Loucy (cell line): Measurements from ENCODE around the gene ZW10.

Experiments
- EZH2phosphoT487 ChIP-seq: fragments of 200-600 bp; IDR thresholded peaks from 2 replicates; pipeline ENCODE4 v1.6.1; 2018; ENCODE audit warnings: antibody characterized with exemption, mild to moderate bottlenecking, moderate library complexity, borderline replicate concordance
- TF ChIP-seq, protein P1 (sequence below): fragments of 200-600 bp; sonication (generic); conservative IDR thresholded peaks from 2 replicates; pipeline ENCODE4 v1.5.1; 2014; ENCODE audit warnings: mild to moderate bottlenecking, antibody characterized with exemption, low read length

DNA sequence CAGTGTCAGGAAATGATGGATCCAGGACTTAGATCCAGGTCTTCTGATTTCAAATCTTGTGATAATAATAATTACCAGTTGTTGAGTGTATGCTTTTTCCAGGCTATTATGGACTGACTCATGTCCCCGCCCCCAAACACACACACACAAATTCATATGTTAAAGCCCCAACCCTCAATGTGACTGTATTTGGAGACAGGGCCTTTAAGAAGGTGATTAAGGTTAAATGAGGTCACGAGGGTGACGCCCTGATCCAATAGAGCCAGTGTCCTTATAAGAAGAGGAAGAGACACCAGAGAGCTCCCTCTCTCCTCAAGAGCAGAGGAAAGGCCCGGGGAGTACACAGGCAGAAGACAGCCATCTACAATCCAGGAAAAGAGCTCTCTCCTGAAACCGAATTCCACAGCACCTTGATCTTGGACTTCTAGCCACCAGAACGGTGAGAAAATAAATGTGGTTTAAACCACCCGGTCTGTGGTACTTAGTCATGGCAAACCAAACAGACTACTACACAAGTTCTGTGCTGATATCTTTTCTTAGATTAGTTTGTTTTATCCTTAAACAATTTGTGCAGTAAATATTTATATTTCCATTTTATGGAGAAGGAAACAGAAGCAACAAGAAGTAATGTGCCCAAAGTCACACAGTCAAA lies 75.6 kb downstream of the ZW10 start:
- TF ChIP-seq, protein P1, sequence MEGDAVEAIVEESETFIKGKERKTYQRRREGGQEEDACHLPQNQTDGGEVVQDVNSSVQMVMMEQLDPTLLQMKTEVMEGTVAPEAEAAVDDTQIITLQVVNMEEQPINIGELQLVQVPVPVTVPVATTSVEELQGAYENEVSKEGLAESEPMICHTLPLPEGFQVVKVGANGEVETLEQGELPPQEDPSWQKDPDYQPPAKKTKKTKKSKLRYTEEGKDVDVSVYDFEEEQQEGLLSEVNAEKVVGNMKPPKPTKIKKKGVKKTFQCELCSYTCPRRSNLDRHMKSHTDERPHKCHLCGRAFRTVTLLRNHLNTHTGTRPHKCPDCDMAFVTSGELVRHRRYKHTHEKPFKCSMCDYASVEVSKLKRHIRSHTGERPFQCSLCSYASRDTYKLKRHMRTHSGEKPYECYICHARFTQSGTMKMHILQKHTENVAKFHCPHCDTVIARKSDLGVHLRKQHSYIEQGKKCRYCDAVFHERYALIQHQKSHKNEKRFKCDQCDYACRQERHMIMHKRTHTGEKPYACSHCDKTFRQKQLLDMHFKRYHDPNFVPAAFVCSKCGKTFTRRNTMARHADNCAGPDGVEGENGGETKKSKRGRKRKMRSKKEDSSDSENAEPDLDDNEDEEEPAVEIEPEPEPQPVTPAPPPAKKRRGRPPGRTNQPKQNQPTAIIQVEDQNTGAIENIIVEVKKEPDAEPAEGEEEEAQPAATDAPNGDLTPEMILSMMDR: no peak
- no peak for TF ChIP-seq EZH2phosphoT487
